Stimulated activated CD4-positive, alpha-beta T cell treated with anti-CD3 and anti-CD28 coated beads, Interleukin-4, amount 100 ng/mL, for 1 hour (primary cell): ENCODE data around the gene PACSIN3.
"Not testable (repeated sequence)": the region's sequence is repeated elsewhere in the genome, so short reads cannot be mapped to it uniquely, and the experiment has no call there.

Experiments
- DNase-seq: peaks from one replicate; pipeline ENCODE4 v3.0.0-alpha.2; 2020

Gene PACSIN3

DNA sequence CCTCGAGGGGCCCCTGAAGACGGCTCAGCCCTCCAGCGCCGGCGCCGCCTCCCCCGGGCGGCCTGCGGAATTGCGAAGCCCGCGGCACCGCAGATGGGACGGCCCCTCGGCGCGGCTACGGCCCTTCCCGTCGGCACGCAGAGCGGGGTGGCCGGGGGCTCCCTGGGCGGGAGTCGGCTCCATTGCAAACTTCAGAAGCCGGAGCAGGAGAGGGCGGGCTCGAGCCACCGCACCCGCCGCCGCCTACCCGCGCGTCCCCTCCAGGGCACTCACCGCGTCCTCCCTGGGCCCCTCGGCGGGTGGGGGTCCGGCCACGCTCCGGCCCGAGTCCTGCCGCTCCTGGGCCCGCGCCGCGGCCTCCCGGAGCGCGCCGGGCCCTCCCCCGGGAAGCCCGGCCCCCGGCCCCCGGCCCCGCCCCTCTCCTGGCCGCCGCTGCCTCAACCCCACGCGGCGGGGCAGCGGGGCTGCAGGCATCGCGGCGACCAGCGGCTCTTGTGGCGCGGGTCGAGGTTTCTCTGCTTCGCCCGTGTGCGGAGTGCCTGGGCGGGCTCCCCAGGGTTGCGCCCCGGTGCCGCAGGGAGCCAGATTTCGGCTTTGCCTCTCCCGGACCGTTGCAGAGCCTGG, at the start of gene PACSIN3:
Gene PACSIN3, minus strand, starts transcription at position 359 of the 624 bp plus-strand sequence. CDS start 3,707 bp downstream, outside the sequence.
- peak; percentile 55 for DNase-seq

DNA sequence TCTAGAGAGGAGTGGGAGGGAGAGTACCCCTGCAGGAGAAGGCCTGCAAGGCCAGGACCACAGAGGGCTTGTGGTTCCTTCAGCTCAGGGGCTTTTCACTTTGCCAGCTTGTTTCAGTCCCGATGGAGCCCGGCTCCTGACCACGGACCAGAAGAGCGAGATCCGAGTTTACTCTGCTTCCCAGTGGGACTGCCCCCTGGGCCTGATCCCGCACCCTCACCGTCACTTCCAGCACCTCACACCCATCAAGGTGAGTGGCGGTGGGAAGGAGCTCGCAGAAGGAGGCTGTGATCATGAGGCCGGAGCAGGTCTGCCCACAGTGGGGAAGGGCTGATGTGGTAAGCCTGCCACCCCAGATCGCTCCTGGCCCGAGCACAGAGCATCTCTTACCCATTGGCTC, 48.9 kb upstream of the PACSIN3 start:
- DNase-seq = no peak

DNA sequence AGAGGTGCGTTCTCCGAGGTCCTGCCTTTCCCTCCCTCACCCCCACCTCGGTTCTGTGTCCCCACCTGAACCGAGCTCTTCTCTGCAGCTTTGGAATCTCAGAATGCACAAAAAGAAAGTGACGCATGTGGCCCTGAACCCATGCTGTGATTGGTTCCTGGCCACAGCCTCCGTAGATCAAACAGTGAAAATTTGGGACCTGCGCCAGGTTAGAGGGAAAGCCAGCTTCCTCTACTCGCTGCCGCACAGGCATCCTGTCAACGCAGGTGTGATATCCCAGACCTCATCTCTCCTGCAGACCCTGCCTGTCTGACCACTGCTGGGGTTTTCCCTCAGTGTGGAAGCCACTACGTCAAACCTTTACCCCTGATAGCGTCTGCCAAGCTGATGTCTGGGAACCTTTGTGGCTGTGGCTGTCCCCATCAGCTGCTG, 48.5 kb upstream of the PACSIN3 start:
- peak; percentile 30 for DNase-seq

DNA sequence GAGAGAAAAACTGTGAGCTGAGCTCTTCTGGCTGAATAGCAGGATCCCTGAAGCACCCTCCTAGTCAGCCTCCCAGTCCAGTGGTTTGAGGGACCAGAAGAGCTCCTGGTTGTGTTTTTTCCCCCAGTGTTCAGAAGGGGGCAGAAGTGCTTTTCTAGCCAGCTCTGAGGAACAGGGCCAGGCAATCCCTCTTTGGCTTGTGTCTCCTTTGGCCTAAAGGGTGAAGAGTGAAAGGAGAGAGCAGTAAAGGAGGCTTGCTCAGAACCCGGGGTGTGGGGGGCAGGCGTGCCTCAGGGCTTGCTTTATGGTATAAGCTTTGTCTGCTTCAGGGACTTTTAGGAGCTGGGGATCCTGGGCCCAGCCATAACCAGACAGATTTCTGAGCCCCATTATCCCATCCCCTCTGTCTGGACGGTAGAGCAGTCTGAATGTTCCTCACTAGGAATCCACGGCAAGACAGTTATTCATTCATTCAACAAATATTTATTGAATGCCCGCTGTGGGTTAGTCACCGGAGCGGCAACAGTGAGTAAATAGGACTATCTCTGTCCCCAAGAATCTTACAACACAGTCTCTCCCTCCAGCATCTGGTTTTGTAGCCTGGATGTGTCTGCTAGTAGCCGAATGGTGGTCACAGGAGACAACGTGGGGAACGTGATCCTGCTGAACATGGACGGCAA, 47.9 kb upstream of the PACSIN3 start:
- DNase-seq = no peak

DNA sequence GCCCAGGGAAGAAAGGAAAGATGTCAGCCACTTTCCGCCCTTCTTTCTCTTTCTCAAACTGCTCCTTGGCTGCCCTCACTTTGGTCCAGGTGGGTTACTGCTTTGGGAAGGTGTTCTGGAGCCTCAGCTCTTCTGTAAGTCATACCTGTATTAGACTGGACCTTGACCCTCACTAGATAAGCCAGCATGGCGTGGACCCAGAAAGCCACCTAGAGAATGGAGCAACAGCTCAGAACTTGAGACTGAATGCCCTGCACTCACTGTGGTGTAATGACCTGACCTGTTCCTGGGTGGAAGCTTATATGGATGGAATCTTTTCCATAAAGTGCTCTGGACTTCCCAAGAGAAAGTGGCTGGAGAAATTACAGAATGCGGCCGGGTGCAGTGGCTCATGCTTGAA, 46.8 kb upstream of the PACSIN3 start:
- DNase-seq = no peak

DNA sequence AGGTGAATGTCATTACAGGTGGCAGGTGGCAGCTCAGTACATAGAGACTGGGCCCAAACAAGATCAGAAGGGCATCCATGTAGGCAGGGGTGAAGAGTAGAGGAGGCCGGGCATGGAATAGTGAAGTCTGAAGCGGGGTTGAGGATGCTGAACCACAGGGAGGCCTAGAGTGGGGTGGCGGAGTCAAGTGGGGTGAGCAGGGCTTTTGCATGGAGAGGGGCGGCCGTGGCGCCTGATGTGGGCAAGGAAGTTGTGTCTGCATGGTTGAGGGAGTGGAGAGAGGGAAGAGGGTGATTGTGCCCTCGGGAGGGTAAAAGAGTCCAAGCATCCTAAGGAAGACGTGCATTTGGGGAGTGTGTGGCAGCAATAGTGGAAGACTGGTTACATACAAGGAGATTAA, 42.9 kb upstream of the PACSIN3 start:
- no peak for DNase-seq

DNA sequence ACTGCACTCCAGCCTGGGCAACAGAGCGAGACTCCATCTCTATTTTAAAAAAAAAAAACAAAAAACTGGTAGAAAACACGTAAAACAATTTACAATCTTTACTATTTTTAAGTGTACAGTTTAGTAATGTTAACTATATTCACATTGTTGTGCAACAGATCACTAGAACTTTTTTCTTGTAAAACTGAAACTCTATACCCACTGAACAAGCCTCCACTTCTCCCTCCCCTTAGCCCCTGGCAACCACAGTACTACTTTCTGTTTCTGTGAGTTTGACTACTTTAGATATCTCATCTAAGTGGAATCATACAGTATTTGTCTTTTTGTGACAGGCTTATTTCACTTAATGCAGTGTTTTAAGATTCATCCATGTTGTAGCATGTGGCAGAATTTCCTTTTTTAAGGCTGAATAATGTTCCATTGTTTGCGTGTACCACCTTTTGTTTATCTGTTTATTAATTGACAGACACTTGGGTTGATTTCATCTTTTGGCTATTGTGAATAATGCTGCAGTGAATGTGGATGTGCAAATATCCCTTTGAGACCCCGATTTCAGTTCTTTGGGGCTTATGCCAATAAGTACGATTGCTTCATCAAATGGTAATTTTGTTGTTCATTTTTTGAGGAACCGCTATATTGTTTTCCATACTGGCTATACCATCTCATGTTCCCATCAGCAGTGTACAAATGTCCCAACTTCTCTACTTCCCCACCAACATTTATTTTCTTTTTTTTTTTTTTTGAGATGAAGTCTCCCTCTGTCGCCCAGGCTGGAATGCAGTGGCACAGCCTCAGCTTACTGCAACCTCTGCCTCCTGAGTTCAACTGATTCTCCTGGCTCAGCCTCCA, 39.5 kb upstream of the PACSIN3 start:
- DNase-seq = peak; percentile 21

DNA sequence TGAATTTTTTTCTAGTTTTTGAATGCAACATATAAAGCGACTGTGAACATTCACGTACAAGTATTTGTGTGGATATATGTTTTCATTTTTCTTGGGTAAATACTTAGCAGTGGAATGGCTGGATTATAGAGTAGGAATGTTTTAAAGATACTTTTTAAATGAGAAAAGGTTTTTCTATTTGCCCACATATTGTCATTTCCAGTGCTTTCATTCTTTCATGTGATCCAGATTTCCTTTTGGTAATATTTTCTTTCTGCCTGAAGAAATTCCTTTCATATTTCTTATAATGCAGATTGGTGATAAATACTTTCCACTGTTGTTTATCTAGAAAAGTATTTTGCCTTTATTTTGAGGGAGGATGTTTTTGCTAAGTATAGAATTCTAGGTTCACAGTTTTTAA, 36.5 kb upstream of the PACSIN3 start:
- DNase-seq = no peak

DNA sequence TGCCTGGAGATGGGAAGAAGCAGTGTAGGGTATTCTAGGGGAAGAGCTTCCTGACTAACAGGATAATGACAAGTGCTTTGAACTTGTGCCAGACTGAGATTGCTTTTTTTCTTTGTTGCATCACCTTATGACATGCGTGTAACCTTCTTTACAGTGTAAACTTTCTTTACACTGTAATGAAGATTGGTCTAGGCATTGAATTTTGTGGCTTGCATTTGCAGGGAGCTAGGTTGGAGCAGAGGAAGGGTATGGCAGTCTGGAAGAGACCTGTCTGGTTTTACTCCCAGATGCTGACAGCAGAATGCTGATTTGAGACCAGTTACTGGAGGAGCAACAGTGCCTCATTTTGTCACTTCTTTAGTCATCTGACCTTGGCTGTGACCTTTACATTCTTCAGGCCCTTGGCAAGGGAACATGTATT, 34.2 kb upstream of the PACSIN3 start:
- DNase-seq = no peak

DNA sequence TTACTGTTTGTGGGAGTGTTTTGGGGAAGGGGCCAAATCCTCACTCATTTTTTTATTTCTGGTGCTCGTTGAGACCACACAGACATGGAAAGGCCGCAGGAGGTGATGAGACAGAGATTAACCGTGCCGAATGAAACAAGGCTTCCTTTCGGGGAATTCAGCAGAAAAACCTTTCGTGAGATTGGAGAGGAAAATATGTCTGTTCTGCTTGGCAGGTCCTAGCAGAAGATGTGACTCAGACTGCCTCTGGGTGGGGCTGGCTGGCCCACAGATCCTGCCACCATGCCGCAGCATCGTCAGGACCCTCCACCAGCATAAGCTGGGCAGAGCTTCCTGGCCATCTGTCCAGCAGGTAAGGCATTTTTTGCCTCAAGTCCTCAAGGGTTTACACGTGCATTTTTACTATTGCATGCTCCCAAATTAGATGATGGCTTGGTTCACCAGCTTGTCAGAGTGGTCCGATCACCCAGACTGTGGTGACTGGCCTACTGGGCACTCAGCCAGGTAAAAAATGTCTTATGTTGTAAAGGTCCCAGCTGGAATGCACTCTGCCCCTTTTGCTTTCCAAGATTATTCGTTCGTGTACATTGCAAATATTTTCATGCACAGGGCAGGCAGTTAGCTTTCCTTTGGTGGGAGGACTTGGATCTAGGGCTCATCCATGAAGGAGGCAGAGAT, 30.0 kb upstream of the PACSIN3 start:
- DNase-seq = peak; percentile 71

DNA sequence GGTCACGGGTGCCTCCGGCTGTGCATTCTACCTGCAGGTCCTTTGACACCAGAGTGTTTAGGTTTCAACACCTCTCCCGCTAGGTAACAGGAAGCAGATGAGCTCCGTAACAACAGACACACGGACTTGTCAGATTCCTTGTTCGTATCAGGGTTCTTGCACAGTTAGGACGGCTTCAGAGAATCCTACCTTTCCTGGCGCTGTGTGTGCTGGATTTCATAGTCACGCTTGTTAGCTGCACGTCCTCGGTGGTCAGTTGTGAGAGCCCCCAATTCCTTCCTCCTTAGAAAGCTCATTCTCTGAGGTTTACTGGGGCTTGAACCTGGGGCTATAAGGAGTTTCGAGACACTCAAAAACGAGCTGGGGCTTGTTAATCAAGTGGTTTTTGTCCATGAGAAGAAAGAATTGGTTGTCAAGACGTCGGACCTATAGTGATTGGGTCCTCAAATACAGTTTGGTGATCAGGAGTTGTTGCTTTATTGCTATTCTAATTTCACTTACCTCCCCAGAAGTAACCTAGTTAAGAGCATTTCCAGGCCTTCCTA, 29.2 kb upstream of the PACSIN3 start:
- no peak for DNase-seq

DNA sequence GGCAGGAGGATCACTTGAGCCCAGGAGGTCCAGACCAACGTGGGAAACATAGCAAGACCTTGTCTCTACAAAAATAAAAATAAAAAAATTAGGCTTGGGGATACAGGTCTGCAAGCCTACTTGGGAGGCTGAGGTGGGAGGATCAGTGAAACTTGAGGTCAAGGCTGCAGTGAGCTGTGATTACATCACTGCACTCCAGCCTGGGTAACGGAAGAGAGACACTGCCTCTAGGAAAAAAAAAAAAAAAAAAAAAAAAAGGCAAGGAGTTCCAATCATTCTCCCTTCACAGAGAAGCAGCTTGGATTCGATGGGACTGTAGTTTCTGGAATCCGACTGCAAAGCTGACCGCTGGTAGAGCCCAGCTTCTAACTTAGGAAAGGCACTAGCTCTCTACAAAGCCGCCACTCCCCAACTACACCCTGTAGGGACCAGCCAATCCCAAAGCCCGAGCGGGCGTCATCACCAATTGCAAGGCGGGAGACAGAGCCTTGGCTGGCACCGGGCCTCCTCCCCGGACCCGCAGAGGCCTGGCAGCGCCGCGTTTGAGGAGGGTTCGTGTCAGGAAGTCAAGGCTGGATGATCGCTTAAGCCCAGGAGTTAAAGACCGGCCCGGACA, 27.8 kb upstream of the PACSIN3 start:
- peak; percentile 81 for DNase-seq

DNA sequence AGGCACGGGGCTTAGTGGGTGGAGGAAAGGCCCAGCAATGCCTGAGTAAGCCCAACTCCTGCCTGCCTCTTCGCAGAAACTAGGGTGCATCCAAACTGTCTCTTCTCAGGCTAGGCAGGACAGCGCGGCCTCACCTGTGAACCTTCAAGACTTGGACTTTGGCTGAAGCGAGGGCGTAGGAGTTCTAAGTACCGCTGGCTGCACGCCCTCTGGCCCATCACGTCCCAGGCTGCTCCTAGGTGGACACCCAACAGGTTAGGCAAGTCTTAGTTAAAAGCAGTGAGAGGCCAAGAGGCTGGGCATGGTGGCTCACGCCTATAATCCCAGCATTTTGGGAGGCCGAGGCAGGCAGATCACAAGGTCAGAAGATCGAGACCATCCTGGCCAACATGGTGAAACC, 26.7 kb upstream of the PACSIN3 start:
- no peak for DNase-seq

DNA sequence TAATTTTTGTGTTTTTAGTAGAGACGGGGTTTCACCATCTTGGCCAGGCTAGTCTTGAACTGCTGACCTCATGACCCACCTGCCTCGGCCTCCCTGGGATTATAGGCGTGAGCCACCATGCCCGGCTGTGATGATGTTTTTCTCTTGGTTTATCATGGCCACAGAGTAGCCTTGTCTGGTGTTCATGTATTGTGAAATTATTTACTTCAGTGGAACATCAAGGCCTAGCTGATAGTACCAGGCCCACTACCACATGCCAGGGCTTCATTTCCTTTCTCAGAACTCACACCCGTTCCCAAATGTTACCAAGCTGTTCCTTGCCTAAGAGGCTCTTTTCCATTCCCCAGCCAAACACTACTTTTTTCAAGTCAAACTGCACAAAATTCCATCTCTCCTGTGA, 22.4 kb upstream of the PACSIN3 start:
- DNase-seq = no peak

DNA sequence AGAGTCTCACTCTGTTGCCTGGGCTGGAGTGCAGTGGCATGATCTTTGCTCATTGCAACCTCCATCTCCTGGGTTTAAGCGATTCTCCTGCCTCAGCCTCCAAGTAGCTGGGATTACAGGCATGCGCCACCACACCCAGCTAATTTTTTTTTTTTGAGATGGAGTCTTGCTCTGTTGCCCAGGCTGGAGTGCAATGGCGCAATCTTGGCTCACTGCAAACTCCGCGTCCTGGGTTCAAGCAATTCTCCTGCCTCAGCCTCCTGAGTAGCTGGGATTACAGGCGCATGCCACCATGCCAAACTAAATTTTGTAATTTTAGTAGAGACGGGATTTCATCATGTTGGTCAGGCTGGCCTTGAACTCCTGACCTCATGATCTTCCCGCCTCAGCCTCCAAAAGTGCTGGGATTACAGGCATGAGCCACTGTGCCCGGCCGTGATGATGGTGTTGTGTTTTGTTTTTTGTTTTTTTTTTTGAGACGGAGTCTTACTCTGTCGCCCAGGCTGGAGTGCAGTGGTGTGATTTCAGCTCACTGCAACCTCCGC, 21.8 kb upstream of the PACSIN3 start:
- not testable (repeated sequence) for DNase-seq

DNA sequence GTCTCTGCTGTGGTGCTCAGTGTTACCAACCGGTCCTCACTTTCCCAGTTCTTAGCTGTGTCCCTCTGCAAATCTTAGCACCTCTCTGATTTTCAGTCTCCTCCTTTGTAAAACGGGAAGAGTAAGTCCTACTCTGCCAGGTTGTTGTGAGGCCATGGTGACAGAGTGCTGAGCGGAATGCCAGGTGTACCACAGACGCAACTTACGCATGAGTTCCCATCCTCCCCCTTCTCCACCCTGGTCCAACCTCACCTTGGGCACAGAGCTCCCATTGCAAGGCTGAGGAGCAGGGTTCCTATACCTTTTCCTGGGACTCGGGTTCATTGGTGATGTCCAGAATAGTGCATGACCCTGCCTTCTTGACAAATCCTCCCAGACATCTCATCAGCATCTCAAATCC, 21.2 kb upstream of the PACSIN3 start:
- DNase-seq = no peak

DNA sequence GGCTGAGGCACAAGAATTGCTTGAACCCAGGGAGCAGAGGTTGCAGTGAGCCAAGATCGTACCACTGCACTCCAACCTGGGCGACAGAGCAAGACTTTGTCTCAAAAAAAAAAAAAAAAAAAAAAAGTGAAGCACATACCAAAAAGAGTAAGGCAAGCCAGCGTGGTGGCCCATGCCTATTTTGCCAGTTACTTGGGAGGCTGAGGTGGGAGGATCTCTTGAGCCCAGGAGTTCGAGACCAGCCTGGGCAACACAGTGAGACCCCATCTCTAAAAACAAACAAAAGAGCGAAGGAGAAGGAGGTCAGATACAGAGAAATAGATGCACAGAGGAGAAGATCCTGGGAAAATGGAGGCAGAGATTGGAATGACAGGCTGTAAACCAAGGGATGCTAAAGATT, 20.3 kb upstream of the PACSIN3 start:
- DNase-seq = not testable (repeated sequence)

DNA sequence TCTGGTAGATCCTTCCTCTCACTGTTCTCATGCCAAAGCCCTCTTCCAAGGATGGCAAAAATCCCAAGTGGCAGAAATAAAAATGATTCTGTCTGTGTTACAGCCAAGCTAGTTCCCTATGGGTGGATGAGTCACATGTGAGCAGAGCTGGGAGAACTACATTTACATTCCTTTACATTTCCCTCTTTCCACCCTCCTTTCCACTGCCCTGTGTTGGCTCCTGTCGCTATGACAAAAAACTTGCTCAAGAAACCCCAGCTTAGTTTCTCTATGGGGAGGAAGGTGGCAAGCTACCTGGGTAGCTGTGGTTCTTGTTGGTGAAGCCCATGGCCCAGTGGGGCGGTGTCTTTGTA, 18.4 kb upstream of the PACSIN3 start:
- no peak for DNase-seq

DNA sequence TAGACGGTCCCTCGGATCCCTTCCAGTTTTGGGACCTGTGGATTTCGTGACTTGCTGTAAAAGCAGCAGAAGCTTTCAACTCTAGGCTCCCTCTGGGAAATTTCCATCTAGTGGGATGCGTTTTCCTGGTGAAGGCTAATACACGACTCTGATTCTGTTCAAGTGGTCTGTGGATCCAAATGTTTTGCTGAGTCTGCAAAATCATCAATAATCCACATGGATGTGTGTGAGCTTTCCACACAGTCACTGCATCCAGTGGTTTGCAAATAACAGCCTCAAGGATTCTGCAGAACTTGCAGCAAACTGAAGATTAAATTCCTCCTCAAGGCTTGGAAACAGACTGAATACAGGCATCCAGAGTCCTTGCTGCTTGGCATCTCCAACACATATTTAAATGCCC, 16.3 kb upstream of the PACSIN3 start:
- no peak for DNase-seq

DNA sequence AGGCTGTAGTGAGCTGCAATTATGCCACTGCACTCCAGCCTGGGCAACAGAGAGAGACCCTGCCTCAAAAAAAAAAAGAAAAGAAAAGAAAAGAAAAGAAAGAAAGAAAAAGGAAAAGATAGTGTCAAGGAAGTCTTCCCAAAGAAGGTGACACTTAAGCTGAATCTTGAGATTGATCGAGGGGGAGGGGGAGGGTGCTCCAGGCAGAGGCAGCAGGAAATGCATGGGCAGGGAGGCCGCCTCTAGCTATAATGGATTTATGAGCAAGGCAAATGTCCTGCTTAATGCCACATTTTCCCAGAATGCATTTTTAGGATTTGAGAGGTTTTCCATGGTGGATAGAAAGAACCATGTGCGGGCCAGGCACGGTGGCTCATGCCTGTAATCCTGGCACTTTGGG, 14.8 kb upstream of the PACSIN3 start:
- DNase-seq = no peak

DNA sequence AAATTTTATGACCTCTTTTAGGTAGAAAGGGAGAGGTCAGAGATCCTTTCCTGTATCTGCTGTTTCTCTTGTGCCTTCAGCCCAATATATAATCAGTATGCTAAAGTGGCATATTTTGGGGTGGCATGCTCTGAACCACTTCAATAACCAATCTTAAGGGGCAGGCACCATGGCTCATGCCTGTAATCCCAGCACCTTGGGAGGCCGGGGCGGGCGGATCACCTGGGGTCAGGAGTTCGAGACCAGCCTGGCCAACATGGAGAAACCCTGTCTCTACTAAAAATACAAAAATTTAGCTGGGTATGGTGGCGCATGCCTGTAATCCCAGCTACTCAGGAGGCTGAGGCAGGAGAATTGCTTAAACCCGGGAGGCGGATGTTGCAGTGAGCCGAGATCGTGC, 11.9 kb upstream of the PACSIN3 start:
- not testable (repeated sequence) for DNase-seq

DNA sequence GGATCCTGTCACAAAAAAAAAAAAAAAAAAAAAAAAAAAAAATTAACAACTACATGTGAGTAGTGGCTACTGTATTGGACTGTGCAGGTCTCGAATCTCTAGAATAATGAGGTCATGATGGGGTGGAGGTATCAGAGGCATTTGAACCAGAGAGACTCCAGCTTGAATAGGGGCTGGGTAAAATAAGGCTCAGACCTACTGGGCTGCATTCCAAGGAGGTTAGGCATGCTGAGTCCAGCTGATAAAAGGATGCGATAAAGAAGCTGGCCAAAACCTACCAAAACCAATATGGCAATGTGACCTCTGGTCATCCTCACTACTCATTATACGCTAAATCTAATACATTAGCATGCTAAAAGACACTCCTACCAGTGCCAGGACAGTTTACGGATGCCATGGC, 5.9 kb upstream of the PACSIN3 start:
- no peak for DNase-seq
